RWPE2 (cell line): Measurements from ENCODE around the gene L3MBTL4.

ENCODE experiments used
- ATAC-seq: fragments of 200-7000 bp; cut with Tn5 transposase; 3 replicates; pipeline ENCODE4 v1.9.1; 2021; ENCODE audit warnings: low read depth
- DNase-seq: peaks from one replicate; pipeline ENCODE4 v3.0.0-alpha.2; 2020; ENCODE audit warnings: low spot score
- H3K27ac ChIP-seq: fragments of 450-650 bp; 2 replicates; pipeline ENCODE4 v1.5.1; 2017; ENCODE audit warnings: mild to moderate bottlenecking; ENCODE audit not compliant: poor library complexity, severe bottlenecking
- H3K27me3 ChIP-seq: fragments of 250-450 bp; sonication (Bioruptor Pico); 2 replicates; pipeline ENCODE4 v1.5.1; 2021; ENCODE audit warnings: mild to moderate bottlenecking, moderate library complexity; ENCODE audit not compliant: insufficient read depth, poor library complexity, severe bottlenecking
- H3K36me3 ChIP-seq: fragments of 250-450 bp; sonication (Bioruptor Pico); 2 replicates; pipeline ENCODE4 v1.5.1; 2020; ENCODE audit warnings: low read depth, mild to moderate bottlenecking, moderate library complexity
- H3K4me1 ChIP-seq: fragments of 250-450 bp; sonication (Bioruptor Pico); 2 replicates; pipeline ENCODE4 v1.5.1; 2021; ENCODE audit warnings: mild to moderate bottlenecking, moderate library complexity; ENCODE audit not compliant: insufficient read depth, poor library complexity, severe bottlenecking
- H3K4me3 ChIP-seq: fragments of 250-450 bp; sonication (Bioruptor Pico); 2 replicates; pipeline ENCODE4 v1.5.1; 2021; ENCODE audit warnings: mild to moderate bottlenecking, moderate library complexity; ENCODE audit not compliant: severe bottlenecking
- H3K9me3 ChIP-seq: fragments of 250-450 bp; sonication (Bioruptor Pico); 2 replicates; pipeline ENCODE4 v1.5.1; 2021; ENCODE audit warnings: mild to moderate bottlenecking, moderate library complexity; ENCODE audit not compliant: severe bottlenecking
- TF ChIP-seq, protein P1 (sequence below): fragments of 450-650 bp; IDR thresholded peaks from one replicate; pipeline ENCODE4 v1.5.1; 2017; ENCODE audit warnings: mild to moderate bottlenecking, moderate library complexity; ENCODE audit not compliant: poor library complexity, severe bottlenecking

L3MBTL4 gene

DNA sequence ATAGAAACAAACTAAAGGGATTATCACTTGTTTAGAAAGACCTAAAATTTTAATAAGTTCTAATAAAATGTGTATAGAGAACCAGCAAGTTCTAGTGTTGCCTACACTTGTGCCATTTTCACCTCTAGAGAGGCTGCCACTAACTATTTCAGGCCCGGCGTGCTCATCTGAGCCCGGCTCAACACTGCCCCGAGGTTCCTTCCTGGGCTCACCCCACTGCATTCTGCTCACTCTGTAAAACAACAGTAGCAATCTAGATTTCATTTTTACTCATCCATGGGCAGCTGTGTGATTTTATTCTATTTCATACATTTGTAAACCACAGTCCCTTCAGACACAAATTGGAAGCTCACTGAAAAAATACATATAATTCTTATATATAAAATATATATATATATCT is 253.2 kb downstream of the L3MBTL4 start:
- Histone ChIP-seq H3K4me3 (no peak overlapping the region), H3K36me3 (no peaks in the 10 kb centered on the region), H3K9me3 (no peaks in the 10 kb centered on the region), H3K27me3 (no peaks in the 10 kb centered on the region), H3K27ac (no peak overlapping the region), H3K4me1 (no peaks in the 10 kb centered on the region)
- DNase-seq (no peak), ATAC-seq (no peak)
- TF ChIP-seq, protein P1, sequence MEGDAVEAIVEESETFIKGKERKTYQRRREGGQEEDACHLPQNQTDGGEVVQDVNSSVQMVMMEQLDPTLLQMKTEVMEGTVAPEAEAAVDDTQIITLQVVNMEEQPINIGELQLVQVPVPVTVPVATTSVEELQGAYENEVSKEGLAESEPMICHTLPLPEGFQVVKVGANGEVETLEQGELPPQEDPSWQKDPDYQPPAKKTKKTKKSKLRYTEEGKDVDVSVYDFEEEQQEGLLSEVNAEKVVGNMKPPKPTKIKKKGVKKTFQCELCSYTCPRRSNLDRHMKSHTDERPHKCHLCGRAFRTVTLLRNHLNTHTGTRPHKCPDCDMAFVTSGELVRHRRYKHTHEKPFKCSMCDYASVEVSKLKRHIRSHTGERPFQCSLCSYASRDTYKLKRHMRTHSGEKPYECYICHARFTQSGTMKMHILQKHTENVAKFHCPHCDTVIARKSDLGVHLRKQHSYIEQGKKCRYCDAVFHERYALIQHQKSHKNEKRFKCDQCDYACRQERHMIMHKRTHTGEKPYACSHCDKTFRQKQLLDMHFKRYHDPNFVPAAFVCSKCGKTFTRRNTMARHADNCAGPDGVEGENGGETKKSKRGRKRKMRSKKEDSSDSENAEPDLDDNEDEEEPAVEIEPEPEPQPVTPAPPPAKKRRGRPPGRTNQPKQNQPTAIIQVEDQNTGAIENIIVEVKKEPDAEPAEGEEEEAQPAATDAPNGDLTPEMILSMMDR = no peak

DNA sequence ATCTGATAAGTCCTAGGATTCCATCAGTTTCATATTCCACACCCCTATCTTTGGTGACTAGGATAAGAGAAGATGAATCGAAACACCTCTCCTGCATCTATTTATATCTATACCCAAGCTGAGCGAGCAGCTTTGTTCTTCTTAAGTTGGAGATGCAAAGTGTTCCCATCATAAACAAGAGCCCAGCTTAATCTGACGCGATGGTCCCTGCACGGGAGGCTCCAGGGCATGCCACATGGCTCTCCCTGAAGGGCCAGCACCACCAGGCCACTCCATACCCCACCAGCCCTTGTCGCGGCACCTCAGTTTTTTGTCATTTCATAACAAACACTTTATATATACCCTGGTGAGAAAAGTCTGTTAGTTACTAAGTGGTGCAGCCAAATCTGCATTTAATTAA is 255.3 kb downstream of the L3MBTL4 start:
- H3K9me3 ChIP-seq = no peaks in the 10 kb centered on the region
- TF ChIP-seq, protein P1 = no peak
- H3K27ac ChIP-seq = no peak overlapping the region
- H3K4me3 ChIP-seq = no peak overlapping the region
- no peaks in the 10 kb centered on the region for H3K4me1 ChIP-seq
- DNase-seq = no peak
- H3K27me3 ChIP-seq = no peaks in the 10 kb centered on the region
- no peak for ATAC-seq
- H3K36me3 ChIP-seq = no peaks in the 10 kb centered on the region

DNA sequence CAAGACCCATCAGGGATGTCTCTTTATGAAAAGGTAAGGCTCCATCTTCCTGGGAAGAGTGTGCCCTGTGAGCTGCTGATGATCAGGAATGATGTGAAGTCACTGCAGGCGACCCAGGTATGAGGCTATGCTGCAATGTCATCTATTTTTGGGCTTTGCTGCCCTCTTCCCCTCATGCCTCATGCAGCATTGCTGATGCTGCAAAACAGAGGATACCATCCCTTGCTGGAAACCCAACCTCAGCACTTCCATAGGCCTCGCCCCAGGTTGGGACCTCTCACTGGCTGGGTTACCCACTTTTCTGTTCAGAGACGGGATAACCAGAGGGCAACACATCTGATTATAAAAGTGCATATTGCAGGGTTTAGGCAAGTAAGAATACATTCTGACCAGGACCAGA is 255.8 kb downstream of the L3MBTL4 start:
- H3K4me3 ChIP-seq = no peak overlapping the region
- TF ChIP-seq, protein P1 = no peak
- no peaks in the 10 kb centered on the region for H3K9me3 ChIP-seq
- no peaks in the 10 kb centered on the region for H3K36me3 ChIP-seq
- DNase-seq (no peak), ATAC-seq (no peak)
- no peaks in the 10 kb centered on the region for H3K4me1 ChIP-seq
- no peak overlapping the region for H3K27ac ChIP-seq
- no peaks in the 10 kb centered on the region for H3K27me3 ChIP-seq

DNA sequence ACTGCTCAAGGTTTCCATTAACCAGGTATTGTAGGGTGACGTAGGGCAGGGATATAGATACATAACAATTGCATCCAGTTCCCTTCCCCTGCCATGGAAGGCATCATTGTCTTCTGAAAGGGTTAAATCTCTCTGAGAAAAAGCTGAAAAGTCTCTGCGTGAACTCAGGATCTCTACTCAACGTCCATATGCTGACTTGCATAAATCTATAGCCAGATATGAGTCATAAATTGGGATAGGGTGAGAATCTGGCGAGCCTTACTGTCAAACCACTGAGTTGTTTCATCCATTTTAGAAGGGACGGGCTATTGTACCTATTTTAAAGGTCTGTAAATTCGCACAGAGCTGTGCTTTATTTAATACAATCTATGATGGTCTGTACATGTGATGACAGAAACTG is 258.3 kb downstream of the L3MBTL4 start:
- Histone ChIP-seq H3K4me1 (no peaks in the 10 kb centered on the region), H3K9me3 (no peaks in the 10 kb centered on the region), H3K27me3 (no peaks in the 10 kb centered on the region), H3K36me3 (no peaks in the 10 kb centered on the region), H3K27ac (no peak overlapping the region), H3K4me3 (no peak overlapping the region)
- ATAC-seq (no peak), DNase-seq (no peak)
- TF ChIP-seq, protein P1 = no peak

DNA sequence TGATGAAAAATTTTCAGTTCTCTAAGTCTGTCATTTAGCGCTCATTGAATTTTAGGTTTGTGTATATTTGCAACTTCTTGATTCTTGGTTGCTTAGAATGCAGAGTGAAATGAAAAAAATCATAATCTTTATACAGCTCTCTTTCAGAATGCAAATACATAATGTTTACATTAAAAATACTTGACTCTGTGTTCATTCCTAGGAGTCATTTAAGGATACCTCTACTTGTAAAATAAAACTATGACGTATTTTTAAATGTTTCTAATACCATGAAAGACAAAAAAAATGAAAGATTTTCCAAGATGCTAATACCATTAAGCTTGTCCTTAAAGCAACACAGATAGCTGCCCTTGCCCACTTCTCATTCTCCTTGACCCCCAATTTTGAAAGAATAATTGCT is 259.0 kb downstream of the L3MBTL4 start:
- H3K27me3 ChIP-seq = no peaks in the 10 kb centered on the region
- H3K4me3 ChIP-seq = no peak overlapping the region
- TF ChIP-seq, protein P1 = no peak
- no peaks in the 10 kb centered on the region for H3K4me1 ChIP-seq
- no peaks in the 10 kb centered on the region for H3K36me3 ChIP-seq
- no peaks in the 10 kb centered on the region for H3K9me3 ChIP-seq
- DNase-seq (no peak), ATAC-seq (no peak)
- H3K27ac ChIP-seq = no peak overlapping the region
